Stimulated activated naive CD8-positive, alpha-beta T cell treated with anti-CD3 and anti-CD28 coated beads, Interleukin-15, Interleukin-2, amounts not matched to agents 100 U/mL and 50 U/mL, for 24 hours (primary cell): ENCODE results near the gene CPN1.

ENCODE experiments used
- ATAC-seq: fragments of 150-1000 bp; cut with Tn5 transposase; one replicate; pipeline ENCODE4 v1.10.0; 2021
- DNase-seq: peaks from one replicate; pipeline ENCODE4 v3.0.0; 2021

The CPN1 gene

DNA sequence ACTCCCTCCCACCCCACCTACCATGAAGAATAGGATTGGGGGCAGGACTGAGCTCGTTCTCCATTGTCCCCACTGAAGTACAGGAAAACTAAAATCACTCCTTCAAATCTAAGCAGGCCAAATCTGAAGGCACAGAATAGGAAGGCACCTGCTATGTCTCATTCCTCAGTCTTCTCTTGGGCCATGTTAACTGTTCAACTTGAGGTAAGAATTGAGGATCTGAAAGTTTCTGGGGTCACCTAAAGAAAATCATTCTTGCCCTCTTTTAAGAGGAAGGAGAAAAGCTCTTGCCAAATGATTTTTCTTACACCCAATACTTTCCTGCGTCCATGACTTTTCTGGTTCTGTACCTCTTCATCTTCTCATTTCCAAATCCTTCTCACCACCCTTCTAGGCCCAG, 4.9 kb downstream of the CPN1 start:
- ATAC-seq: no peak
- DNase-seq: no peak

DNA sequence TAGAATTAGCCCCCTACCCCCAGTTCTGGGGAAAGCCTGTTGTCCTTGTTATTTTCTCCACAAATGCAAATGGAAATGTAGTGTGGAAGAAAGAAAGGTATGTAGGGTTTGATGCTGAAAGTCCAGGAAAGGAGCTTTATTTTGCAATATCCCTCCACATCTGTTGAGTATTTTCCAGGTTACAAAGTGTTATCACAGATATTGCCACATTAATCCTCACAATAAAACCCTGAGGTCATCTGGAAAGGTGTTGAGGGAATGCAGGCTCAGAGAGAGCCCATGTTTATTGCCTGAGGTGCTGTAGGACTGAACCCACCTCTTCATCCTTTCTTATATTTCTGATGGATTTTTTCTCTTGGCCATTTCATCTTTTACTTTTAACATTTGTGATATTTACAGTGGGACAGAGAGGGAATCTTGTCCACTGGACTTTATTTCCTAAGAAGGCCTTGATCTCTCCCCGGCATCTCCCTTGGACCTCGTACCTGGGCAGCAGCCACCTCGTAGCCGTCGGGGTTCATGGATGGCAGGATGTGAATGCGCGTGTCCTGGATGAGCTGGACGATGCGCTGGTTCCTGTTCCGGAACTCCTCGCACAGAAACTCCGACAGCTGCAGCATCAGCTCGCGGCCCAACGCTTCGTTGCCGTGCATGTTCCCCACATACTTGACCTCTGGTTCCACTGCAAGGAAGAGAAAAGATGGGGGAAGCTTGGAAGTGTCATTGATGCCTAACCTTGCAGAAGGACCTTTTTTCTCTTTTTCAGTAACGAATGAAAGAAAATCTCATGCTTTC, 6.0 kb downstream of the CPN1 start:
- no peak for DNase-seq
- ATAC-seq: no peak

DNA sequence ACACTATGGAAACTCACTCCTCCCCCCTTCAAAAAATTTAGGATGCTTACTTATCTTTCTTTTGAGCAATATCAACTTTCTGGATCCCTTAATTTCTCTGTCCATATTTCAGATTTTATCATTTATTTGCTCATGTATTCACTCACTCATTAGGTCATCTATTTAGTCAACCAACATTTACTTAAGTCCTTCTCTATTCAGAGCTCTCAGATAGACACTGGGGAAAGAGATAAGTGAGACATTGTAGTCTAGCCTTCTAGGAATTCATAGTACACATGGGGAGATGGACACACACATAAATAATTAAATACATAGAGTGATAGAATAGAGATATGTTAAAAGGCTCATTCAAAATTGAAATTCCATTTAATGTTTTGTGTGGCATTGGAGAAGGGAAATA, 9.2 kb downstream of the CPN1 start:
- DNase-seq (no peak), ATAC-seq (no peak)

DNA sequence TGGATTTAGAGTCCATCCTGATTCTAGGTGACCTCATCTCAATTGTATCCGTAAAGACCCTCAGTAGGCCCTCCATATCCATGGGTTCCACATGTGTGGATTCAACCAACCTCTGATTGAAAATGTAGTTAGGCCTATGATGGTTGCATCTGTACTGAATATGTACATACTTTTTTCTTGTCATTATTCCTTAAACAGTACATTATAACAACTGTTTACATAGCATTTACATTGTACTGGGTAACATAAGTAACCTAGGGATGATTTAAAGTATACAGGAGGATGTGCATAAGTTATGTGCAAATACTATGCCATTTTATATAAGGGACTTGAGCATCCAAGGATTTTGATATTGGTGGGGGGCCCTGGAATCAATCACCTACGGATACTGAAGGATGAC, 10.1 kb downstream of the CPN1 start:
- ATAC-seq: no peak

DNA sequence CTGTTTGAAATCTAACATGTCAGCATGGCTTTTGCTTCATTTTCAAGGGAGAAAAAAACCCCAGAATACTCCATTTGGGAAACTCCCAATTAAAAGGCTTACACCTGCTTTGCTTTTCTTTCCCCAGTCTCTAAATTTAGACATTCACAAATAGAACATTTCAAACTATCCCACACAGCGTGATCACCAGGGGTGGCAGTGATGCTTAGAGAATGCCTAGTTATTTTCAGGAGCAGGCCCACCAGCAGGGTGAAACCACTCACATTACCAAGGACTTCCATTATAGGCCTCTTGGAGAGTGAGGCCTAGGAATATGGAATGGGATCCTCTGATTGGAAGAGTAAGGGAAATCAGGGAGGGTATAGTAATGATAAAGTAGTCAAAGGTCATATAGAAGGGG, 14.2 kb downstream of the CPN1 start:
- DNase-seq: no peak
- no peak for ATAC-seq

More for the DNA sequence above, 10.1 kb downstream of the CPN1 start:
- DNase-seq: no peak

DNA sequence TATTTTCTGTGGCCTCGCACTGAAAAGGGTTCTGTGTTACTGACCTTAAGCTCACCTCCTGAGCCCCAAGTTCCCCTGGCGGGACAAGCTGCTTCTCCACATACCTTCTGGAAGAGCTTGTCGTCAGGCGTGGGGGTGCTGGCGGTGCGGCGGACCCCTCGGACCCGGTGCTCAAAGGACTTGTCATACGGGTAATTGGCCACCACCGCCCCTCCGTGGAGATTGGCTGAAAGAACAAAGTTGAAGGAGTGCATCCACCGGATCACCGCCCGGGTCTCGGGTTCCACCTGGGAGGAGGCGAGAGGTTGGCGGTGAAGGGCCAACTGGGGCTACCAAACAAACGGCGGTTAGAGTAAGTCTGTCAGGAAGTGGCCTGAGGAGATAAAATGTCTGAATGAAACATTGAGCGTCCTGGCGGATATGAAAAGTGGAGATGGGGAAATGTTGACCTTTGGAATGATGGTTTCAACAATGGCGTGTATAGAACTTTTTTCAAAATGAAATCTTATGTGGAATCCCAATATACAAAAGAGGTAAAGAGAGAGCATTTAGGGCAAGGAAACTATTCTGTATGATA, 16.5 kb downstream of the CPN1 start:
- ATAC-seq (no peak), DNase-seq (no peak)

DNA sequence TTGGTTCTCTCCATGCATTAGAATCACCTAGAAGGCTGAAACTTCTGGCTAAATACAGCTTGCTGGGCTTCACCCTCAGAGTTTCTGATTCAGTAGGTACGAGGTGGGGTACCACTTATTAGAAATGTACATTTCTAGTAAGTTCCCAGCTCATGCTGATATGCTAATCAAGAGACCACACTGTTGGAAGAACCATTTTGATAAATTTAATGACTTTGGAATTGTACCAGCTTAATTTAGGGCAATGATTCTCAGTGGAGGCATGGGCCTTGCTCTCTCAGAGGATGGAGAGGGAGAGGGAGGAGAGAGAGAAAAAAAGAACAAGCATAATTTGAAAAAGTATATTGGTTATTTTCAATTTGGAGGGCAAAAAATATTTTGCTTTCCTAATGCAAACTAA, 20.3 kb downstream of the CPN1 start:
- ATAC-seq (no peak), DNase-seq (no peak)

DNA sequence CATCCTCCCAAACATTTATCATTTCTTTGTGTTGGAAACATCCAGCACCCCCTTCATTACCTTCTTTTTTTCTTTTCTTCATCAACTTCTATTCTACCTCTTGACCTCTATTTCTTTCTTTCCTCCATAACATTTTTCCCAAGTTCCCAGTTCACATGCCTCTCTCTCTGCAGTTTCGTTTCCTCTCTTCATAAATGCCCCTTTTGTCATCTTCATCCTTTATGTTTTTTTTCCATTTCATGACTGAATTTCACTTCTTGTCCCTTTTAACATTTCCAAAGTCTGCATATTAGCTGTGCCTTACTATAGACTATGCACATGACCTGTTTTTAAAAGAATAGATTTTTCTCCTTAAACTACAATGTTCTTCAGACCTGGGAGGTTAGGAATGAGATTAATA, 23.7 kb downstream of the CPN1 start:
- ATAC-seq (no peak), DNase-seq (no peak)

DNA sequence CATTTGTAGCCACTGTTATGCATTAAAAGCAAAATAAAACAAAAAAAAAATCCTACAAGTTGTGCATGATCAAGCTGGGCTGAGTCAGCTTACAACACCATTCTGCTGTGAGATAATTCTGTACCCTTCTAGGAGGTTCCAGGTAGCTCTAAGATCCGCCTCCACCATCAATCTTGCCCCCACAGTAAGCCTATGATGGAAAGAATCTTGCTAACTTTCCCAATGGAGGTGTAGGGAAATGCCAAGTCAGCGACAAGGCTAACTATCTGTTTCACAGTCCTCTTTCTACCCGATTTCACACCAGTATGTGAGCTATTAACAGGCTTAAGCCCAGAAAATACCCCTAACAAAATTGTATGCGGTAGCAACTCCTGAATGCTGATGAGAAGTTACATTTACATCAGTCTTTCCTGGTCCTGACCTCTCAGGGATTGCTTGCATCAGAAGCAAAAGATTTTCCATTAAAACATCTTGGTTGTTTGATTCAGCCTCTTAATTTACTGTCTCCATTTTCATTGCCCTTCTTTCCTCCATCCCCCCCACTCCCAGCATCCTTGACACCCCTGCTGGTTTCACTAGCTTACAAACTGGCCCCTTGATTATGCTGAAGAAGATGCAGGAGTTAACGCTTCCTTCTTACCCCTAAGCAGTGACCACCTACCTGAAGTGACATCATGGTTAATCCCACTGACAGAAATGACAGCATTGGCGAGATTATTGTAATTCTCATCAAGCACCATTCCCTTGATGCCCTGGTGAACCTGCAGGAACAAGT, 27.8 kb downstream of the CPN1 start:
- ATAC-seq (no peak), DNase-seq (no peak)

DNA sequence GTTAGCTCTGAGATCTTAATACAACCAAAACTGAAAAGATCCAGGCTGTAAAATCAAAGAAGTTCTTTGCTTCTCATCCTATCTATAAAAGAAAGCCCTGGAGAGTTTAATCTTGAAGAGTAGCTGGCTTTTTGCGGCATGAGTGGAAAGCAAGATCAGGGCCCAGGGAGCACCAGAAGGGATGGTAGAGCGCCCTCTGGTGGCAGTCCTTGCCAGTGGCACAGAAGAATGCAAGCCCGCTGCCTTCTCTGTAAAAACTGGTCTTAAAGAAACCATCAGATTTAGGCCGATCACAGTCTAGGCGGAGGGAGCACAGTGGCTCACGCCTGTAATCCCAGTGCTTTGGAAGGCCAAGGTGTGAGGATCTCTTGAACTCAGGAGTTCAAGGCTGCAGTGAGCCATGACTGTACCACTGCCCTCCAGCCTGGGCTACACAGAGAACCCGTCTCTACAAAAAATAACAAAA, 35.6 kb downstream of the CPN1 start:
- ATAC-seq: peak; percentile 73
- peak; percentile 90 for DNase-seq

DNA sequence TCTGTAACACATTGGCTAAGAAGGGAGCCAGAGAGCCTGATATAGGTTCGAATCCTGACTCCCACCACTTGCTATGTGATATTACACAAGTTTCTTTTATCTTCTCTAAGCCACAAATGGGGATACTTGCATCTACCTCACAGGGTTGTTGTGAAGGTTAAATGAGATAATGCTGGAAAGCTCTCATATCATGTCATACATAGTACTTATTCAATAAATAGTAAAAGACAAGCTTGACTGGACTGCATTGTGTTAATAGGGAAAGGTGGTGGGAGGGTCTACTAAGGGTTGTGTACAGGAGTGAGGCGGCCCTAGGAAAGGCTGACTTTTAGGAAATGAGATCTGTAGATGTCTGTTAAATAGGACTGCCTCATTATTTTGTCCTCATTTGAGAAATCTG, 36.1 kb downstream of the CPN1 start:
- ATAC-seq: no peak
- no peak for DNase-seq

DNA sequence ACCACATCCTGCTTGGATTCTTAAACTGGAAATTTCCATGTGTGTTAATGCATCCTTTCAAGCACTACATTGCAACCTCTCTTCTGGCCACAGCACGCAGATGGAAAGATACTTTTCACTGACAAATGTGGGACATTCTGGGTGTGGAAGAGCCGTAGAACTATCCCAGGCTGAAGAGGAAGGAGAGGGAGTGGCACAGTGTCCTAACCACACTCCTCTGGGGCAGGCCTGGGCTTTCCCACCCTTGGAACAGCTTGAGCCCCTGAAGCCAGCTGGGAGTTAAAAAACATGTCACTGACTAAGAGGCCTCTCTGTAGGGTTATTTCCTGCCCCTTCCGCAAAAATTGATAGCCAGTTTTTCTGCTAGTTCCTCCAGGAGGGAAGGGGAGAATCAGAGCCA, 37.9 kb downstream of the CPN1 start:
- ATAC-seq (no peak), DNase-seq (no peak)

DNA sequence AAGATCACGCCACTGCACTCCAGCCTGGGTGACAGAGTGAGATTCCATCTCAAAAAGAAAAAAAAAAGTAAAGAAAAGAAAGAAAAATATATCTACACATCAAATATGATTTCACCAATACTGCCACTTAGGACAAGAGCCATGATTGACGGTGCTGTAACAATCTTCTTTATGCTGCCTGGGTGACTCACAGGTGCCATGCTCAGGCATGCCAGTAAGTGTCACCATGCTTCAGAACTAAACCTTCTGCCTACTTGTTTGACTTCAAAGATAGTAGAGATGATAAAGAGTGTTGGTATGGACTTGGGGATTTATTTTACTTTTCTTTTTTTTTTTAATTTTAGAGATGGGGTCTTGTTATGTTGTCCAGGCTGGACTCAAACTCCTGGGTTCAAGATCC, 38.3 kb downstream of the CPN1 start:
- ATAC-seq: peak; percentile 67
- DNase-seq: no peak

DNA sequence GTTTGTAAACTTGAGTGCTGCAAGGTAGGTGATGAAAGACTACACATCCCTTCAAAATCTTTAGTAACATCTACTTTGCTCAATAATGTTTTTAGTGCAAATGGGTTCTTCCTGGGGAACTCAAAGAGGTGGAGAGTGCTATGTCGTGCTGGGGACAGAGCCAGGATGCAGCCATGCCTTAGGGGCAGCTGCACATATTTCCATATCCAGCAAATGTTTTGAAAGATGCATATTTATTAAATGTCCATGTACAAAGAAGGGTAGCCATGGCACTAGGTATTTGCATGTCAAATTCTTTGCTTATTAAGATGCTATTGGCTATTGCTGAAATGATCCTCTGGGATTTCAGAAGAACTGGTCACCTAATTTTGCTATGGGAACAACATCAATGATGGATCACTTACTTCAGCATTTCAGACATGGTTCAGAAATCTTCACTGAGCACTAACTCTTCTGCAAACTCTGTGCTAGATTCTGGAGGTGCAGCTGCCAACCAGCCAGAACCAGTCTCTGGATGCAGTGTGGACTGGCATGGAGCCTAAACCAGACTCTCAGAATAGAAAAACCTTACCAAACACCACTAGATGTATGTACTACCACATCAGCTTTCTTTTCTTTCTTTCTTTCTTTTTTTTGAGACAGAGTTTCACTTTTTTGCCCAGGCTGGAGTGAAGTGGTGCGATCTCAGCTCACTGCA, 40.2 kb downstream of the CPN1 start:
- ATAC-seq (no peak), DNase-seq (no peak)

DNA sequence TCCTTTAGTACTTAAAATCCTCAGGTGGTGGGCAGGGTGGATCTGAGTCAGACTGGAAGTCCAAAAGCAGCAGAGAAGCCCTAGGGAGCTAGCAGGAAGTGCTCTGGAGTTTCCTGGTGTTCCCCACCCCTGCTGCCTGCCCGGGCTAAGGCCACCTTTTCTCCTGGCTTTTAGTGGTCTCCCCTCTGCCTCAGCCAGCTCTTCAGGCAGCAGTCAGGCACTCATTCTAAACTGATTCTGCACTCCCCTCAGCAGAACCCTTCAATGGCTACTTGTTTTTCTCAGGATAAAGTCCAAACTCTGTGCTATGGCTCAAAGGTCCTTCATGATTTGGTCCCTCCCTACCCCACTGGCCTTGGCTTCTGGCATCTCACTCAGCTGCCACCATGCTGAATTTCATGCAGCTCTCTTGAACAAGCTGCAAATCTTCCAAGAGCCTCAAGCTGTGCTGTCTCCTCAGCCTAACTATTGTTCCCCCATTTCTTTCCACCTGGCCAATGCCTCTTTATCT, 43.1 kb downstream of the CPN1 start:
- no peak for ATAC-seq
- DNase-seq: no peak

DNA sequence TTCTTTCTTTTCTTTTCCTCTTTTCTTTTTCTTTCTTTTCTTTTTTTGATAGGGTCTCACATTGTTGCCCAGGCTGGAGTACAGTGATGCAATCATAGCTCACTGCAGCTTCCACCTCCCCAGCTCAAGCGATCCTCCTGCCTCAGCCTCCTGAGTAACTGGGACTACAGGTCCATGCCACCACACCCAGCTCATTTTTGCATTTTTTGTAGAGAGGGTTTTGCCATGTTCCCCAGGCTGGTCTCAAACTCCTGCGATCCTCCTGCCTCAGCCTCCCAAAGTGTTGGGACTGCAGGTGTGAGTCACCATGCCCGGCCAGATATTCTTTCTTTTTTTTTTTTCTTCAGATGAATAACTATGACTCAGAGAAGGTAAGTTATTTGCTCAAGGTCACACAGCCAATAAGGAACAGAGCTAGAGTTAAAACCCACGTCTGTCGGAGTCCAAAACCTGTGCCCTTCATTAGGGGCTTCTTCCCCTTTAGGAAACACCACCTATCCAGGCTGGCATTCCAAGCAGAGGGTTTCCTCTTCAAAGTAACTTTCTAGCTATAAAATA, 43.8 kb downstream of the CPN1 start:
- ATAC-seq: no peak
- DNase-seq: no peak

DNA sequence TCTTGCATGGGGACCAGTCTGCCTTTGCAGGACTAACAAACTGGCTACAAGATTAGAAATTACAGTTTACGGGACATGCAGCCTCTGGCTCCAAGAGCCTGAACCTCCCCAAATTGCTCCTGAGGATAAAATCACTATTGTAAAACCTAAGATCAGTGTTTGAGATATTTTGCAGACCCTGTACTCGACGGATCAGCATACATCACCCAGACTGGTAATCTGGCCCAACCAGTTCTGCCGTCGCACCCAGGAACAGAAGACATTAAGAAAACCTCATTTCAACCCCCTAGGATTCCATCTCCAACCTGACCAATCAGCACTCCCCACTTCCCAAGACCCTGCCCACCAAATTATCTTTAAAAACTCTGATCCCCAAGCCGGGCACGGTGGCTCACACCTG, 44.8 kb downstream of the CPN1 start:
- no peak for DNase-seq
- no peak for ATAC-seq

DNA sequence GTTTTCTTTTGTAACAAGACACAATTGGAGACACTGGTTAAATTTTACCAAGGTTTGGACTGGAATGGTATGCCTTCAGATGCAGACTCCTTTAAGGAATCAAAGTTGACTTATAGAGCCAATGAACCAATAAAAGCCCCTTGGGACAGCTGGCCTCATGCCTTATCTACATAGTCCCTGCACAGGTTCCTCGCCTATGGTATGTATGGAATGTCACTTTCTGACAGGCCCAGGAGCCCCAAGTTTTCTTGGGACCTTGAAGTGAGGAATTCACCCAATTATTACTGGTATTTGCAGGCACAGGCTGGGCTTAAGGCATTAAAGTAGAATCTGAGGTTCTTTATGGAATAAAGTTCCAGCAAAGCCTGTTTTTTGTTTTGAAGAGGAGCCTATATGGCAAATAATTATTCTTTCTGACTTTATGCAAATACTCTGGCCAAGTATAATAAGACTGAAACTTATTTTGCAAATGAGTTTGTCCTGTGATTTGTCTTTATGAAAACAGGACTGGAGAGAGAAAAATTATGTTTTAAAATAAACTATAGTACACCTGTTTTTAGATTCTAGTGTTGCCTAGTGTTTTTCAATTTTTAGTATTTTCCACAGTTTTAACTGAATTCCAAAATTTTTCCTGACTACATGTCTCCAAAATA, 47.8 kb downstream of the CPN1 start:
- DNase-seq: no peak
- ATAC-seq: no peak

DNA sequence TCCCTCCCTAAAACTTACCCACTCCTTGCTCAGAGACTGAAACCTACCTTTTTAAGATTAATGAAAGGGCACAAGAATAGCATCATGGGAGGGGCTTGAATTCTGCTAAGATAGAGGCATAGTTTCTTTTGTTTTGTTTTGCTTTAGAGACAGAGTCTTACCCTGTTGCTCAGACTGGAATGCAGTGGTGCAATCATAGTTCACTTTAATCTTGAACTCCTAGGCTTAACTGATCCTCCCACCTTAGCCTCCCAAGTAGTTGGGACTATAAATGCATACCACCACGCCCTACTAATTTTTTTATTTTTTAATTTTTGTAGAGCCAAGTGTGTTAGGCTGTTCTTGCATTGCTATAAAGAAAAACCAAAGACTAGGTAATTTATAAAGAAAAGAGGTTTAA, 54.3 kb downstream of the CPN1 start:
- DNase-seq: no peak
- ATAC-seq: no peak

DNA sequence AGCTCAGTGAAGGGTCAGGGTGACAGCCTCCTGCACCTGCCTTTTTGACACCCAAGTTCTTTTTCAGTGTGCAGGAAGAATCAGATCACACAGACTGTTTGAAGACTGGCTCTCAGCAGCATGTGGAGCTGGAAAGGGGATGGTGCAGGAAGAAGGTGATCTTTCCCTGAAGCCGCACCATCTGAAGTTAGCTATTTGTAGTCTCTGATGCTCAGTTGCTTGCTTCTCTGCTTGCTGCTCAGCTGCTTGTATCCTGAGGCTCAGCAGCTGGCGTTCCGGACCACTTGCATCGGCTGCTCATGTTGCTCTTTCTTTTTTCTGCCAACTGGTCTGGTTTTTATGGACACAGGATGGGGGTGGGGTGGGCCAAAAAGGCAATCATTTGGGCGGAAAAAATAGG, 56.1 kb downstream of the CPN1 start:
- DNase-seq: no peak
- ATAC-seq: no peak

DNA sequence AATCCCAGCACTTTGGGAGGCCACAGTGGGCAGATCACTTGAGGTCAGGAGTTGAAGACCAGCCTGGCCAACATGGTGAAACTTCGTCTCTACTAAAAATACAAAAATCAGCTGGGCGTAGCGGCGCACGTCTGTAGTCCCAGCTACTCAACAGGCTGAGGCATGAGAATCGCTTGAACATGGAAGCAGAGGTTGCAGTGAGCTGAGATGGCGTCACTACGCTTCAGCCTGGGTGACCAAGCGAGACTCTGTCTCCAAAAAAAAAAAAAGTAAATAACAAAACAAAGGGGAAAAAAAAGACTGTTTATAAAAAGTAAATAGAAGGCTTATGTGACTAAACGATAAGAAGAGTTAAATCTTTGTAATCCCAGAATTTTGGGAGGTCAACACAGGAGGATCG, 56.9 kb downstream of the CPN1 start:
- no peak for ATAC-seq
- DNase-seq: no peak

DNA sequence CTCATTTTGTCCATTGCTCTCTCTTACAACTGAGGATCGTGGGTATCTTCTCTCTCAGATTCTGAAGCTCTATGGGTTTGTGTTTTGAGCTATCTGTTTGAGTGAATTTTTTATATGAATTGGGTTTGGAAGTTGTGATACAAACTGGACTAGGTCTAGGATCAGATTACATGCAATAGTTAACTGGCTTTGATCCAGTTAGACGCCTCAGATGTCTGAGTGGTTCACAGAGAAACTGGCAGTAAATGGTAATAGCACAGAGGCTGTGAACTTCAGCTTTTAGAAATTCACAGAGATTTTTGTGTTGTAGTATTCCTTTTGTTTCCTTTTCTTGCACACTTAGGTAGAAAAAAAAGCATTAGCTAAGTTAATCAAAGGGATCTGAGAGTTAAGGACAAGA, 59.3 kb downstream of the CPN1 start:
- no peak for ATAC-seq
- no peak for DNase-seq
